ENCODE data around the gene ZBTB24. TPM values are rescaled to one million over a fixed set of nuclear protein-coding genes. Genes with fewer than 3 reads are reported as not detected.

Gene ZBTB24
- total RNA-seq, 1 experiment from 2014 or later, result 10.4 TPM

DNA sequence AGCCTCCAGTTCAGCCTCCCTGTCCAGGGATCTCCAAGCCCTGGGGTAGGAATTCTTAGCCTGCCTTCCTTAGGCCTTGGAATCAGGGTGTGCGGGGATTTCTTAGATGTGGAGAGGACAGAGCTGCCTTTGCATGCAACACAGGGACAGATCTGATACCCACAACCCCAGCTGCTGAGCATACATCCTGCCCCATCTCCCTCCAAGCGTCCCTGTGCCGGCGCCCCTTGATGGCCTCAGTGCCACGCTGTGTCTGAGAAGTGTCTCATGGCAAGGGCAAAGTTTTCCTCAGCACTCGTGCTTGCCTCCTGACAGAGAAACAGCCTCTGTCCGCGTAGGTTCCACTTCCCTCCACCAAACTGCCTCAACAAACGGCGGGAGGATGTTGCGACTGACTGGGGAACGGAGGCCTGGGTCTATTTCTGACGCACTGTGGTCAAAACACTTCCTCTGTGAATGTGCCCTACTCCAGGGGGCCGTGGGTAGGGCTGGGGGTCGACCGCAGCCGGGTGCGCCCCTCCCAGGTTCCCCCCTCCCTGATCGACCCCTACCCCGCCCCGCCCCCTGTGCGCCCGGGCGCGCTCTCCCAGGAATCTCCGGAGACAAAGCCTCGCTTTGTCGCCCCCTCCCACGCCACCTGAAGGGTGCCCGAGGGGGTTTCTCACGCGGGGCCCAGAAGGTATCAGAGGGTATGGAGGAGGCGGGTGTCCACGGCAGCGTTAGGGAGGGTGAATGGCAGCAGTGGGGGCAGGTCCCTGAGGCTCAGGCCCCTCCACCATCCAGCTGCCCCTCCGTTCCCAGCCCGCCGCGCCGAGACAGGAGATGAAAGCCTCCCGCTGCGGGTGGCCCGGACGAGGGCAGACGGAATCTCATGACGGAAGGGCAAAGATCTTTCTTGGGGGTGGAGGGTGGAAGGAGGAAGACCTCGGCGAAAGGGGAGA, 28.3 kb downstream of the ZBTB24 start:
- H3K4me1 Mint-ChIP-seq (ENCODE audit: insufficient read depth, unreplicated experiment), result peaks cover 12% of the 10 kb centered on the region
- BruUV-seq (replicated peaks), result no TSS peak
- DNase-seq (ENCODE audit: unreplicated experiment), result no peak
- peak overlapping the region; percentile 93 for H3K4me3 Mint-ChIP-seq (ENCODE audit: unreplicated experiment)
- intact Hi-C loops (cut with micrococcal nuclease), result loop anchor here (5.0 kb wide), 1 partner anchor 72 kb away; the partner anchor contains the start of gene CD164
- H3K9me3 Mint-ChIP-seq (ENCODE audit: unreplicated experiment), result no peaks in the 10 kb centered on the region
- POLR2A ChIA-PET, result interaction anchor here (0.6 to 4.8 kb wide), 2 partner anchors 12 to 1420 kb away, joined by 3 to 20 read pairs; partner anchors contain the start of genes AMD1, PPIL6 and SMPD2
- CTCF ChIA-PET, result interaction anchor here (0.6 to 1.5 kb wide), 3 partner anchors 13 to 71 kb away, joined by 4 to 5 read pairs (median 4); no protein-coding TSS in a partner anchor
- peaks cover 7% of the 10 kb centered on the region for H3K36me3 Mint-ChIP-seq (ENCODE audit: insufficient read depth, unreplicated experiment)
- H3K27ac Mint-ChIP-seq (ENCODE audit: low read depth, unreplicated experiment), result peak overlapping the region; percentile 63
- TF ChIP-seq CTCF (IDR thresholded peaks at IDR 0.05; ENCODE audit: unreplicated experiment), result no peak
- no peaks in the 10 kb centered on the region for H3K27me3 Mint-ChIP-seq (ENCODE audit: insufficient read depth, unreplicated experiment)

- Mint-ChIP-seq H3K4me1 (ENCODE audit: insufficient read depth, unreplicated experiment) (peaks cover 12% of the 10 kb centered on the region), H3K27me3 (ENCODE audit: insufficient read depth, unreplicated experiment) (no peaks in the 10 kb centered on the region), H3K9me3 (ENCODE audit: unreplicated experiment) (no peaks in the 10 kb centered on the region), H3K27ac (ENCODE audit: low read depth, unreplicated experiment) (no peak overlapping the region), H3K4me3 (ENCODE audit: unreplicated experiment) (peak overlapping the region; percentile 93), H3K36me3 (ENCODE audit: insufficient read depth, unreplicated experiment) (peaks cover 7% of the 10 kb centered on the region)
- intact Hi-C loops (cut with micrococcal nuclease), result no loop called here
- POLR2A ChIA-PET, result interaction anchor here (4.8 kb wide), 1 partner anchor 12 kb away, joined by 20 read pairs; the partner anchor contains the start of genes PPIL6 and SMPD2
- DNase-seq (ENCODE audit: unreplicated experiment), result no peak
- BruUV-seq (replicated peaks), result no TSS peak
- TF ChIP-seq CTCF (IDR thresholded peaks at IDR 0.05; ENCODE audit: unreplicated experiment), result no peak
- CTCF ChIA-PET, result interaction anchor here (1.5 kb wide), 1 partner anchor 12 kb away, joined by 5 read pairs; no protein-coding TSS in a partner anchor
Observed at GRCh38 chr6:109453594-109454495, 29.2 kb downstream of the ZBTB24 start.

DNA sequence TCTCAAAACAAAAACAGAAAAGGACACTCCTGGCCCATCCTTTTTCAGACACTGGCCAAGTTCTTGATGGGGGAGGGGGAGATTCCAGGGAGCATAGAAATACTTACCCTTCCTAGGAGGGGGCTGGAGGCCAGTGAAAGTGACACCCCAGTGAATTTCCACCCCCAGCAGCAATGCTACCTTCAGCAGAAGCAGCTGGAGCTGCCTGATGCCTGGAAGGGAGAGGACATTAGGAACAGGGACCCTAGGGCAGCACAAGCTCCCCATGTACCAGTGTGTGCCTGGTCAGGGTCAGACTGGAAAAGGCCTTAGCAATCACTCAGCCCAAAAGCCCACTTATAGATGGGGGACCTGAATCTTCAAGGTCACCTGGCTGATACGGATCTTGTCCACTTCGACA, 29.9 kb downstream of the ZBTB24 start:
- intact Hi-C loops (cut with micrococcal nuclease), result no loop called here
- Mint-ChIP-seq H3K27me3 (ENCODE audit: insufficient read depth, unreplicated experiment) (no peaks in the 10 kb centered on the region), H3K9me3 (ENCODE audit: unreplicated experiment) (no peaks in the 10 kb centered on the region), H3K4me3 (ENCODE audit: unreplicated experiment) (no peak overlapping the region), H3K36me3 (ENCODE audit: insufficient read depth, unreplicated experiment) (peaks cover 9% of the 10 kb centered on the region), H3K27ac (ENCODE audit: low read depth, unreplicated experiment) (no peak overlapping the region), H3K4me1 (ENCODE audit: insufficient read depth, unreplicated experiment) (peaks cover 12% of the 10 kb centered on the region)
- CTCF ChIA-PET, result interaction anchor here (1.5 kb wide), 1 partner anchor 12 kb away, joined by 5 read pairs; no protein-coding TSS in a partner anchor
- no peak for TF ChIP-seq CTCF (IDR thresholded peaks at IDR 0.05; ENCODE audit: unreplicated experiment)
- POLR2A ChIA-PET, result interaction anchor here (4.8 kb wide), 1 partner anchor 11 kb away, joined by 20 read pairs; the partner anchor contains the start of genes PPIL6 and SMPD2
- BruUV-seq (replicated peaks), result no TSS peak
- no peak for DNase-seq (ENCODE audit: unreplicated experiment)

Measured in MCF 10A (cell line).